HEK293T (cell line): Measurements from ENCODE around the gene IL3.

Source experiments
- CTCF ChIA-PET: fragments of 350-600 bp; formaldehyde crosslinking; extraction: SDS; loops from one replicate; lab custom pipeline; 2021; ENCODE audit warnings: antibody characterized with exemption, inconsistent platforms; lab: Yijun Ruan, JAX
- POLR2A ChIA-PET: fragments of 350-600 bp; formaldehyde crosslinking; extraction: SDS; loops from one replicate; lab custom pipeline; 2020; ENCODE audit warnings: antibody characterized with exemption, inconsistent platforms; lab: Yijun Ruan, JAX
- DNase-seq: peaks from one replicate; pipeline ENCODE4 v3.0.0; 2012; ENCODE audit warnings: mixed read lengths; ENCODE audit errors: extremely low spot score
- ARNT ChIP-seq: fragments of 450-650 bp; IDR thresholded peaks from 2 replicates; pipeline ENCODE4 v1.6.1; 2017; ENCODE audit warnings: mild to moderate bottlenecking
- BHLHE40 ChIP-seq: fragments of 450-650 bp; IDR thresholded peaks from 2 replicates; pipeline ENCODE4 v1.6.1; 2016; ENCODE audit warnings: mild to moderate bottlenecking, moderate library complexity, borderline replicate concordance
- CTBP1 ChIP-seq: fragments of 450-650 bp; IDR thresholded peaks from 2 replicates; pipeline ENCODE4 v1.6.1; 2016; ENCODE audit warnings: borderline replicate concordance
- ELF4 ChIP-seq: fragments of 450-650 bp; IDR thresholded peaks from 2 replicates; pipeline ENCODE4 v1.6.1; 2017; ENCODE audit warnings: antibody characterized with exemption
- FOXA1 ChIP-seq: fragments of 450-650 bp; IDR thresholded peaks from 2 replicates; pipeline ENCODE4 v1.6.1; 2016; ENCODE audit warnings: mild to moderate bottlenecking
- FOXK2 ChIP-seq: fragments of 450-650 bp; IDR thresholded peaks from 2 replicates; pipeline ENCODE4 v1.6.1; 2016; ENCODE audit warnings: mild to moderate bottlenecking
- FOXM1 ChIP-seq: fragments of 450-650 bp; IDR thresholded peaks from 2 replicates; pipeline ENCODE4 v1.6.1; 2017; ENCODE audit warnings: mild to moderate bottlenecking, borderline replicate concordance
- HDGF ChIP-seq: fragments of 450-650 bp; IDR thresholded peaks from 2 replicates; pipeline ENCODE4 v1.6.1; 2017; ENCODE audit warnings: antibody characterized with exemption, borderline replicate concordance
- L3MBTL2 ChIP-seq: fragments of 450-650 bp; conservative IDR thresholded peaks from 2 replicates; pipeline ENCODE4 v1.6.1; 2016; ENCODE audit warnings: mild to moderate bottlenecking
- LEF1 ChIP-seq: fragments of 450-650 bp; IDR thresholded peaks from 2 replicates; pipeline ENCODE4 v1.6.1; 2017; ENCODE audit warnings: mild to moderate bottlenecking, borderline replicate concordance
- NFRKB ChIP-seq: fragments of 450-650 bp; IDR thresholded peaks from 2 replicates; pipeline ENCODE4 v1.6.1; 2016; ENCODE audit warnings: mild to moderate bottlenecking, moderate library complexity
- PKNOX1 ChIP-seq: fragments of 450-650 bp; IDR thresholded peaks from 2 replicates; pipeline ENCODE4 v1.6.1; 2016
- SP1 ChIP-seq: fragments of 450-650 bp; IDR thresholded peaks from 2 replicates; pipeline ENCODE4 v1.6.1; 2017
- SUZ12 ChIP-seq: fragments of 450-650 bp; IDR thresholded peaks from 2 replicates; pipeline ENCODE4 v1.6.1; 2016; ENCODE audit warnings: mild to moderate bottlenecking
- TARDBP ChIP-seq: fragments of 450-650 bp; IDR thresholded peaks from 2 replicates; pipeline ENCODE4 v1.6.1; 2016
- ZNF384 ChIP-seq: fragments of 450-650 bp; IDR thresholded peaks from 2 replicates; pipeline ENCODE4 v1.6.1; 2016

The IL3 gene

GRCh38 chr5:132049559-132049958, 10.9 kb upstream of the IL3 start:
- no peak for TF ChIP-seq SP1
- no peak for TF ChIP-seq SUZ12
- no peak for TF ChIP-seq LEF1
- TF ChIP-seq PKNOX1 = no peak
- no peak for TF ChIP-seq ZNF384
- no peak for TF ChIP-seq L3MBTL2
- no peak for TF ChIP-seq BHLHE40
- TF ChIP-seq FOXA1 = no peak
- TF ChIP-seq TARDBP = no peak
- no peak for TF ChIP-seq FOXM1
- TF ChIP-seq ELF4 = no peak
- TF ChIP-seq FOXK2 = no peak
- TF ChIP-seq NFRKB = no peak
- no peak for TF ChIP-seq HDGF
- no peak for TF ChIP-seq ARNT
- POLR2A ChIA-PET = no interaction called here
- DNase-seq = no peak
- CTCF ChIA-PET = no interaction called here

GRCh38 chr5:132050136-132050535, 10.3 kb upstream of the IL3 start:
- POLR2A ChIA-PET = no interaction called here
- DNase-seq = no peak
- TF ChIP-seq FOXM1 (no peak), SUZ12 (no peak), BHLHE40 (no peak), NFRKB (no peak), SP1 (no peak), PKNOX1 (no peak), FOXA1 (no peak), FOXK2 (no peak), TARDBP (no peak), ELF4 (no peak), HDGF (no peak), ZNF384 (no peak), L3MBTL2 (no peak), ARNT (no peak), CTBP1 (no peak), LEF1 (no peak)
- CTCF ChIA-PET = interaction anchor here (1.1 kb wide), 2 partner anchors 9 to 13 kb away, joined by 3 to 5 read pairs; no protein-coding TSS in a partner anchor

- ChIA-PET CTCF (interaction anchor here (1.1 kb wide), 2 partner anchors 8 to 12 kb away, joined by 3 to 5 read pairs; no protein-coding TSS in a partner anchor), POLR2A (no interaction called here)
- TF ChIP-seq FOXA1 (no peak), ELF4 (no peak), BHLHE40 (no peak), NFRKB (no peak), CTBP1 (no peak), PKNOX1 (no peak), SUZ12 (no peak), FOXK2 (no peak), SP1 (no peak)
- DNase-seq = no peak
Measured at GRCh38 chr5:132050661-132051552, 9.5 kb upstream of the IL3 start.

- no peak for DNase-seq
- no peak for TF ChIP-seq BHLHE40
- no peak for TF ChIP-seq PKNOX1
- no peak for TF ChIP-seq SP1
- POLR2A ChIA-PET = interaction anchor here (1.3 kb wide), 1 partner anchor 29 kb away, joined by 3 read pairs; no protein-coding TSS in a partner anchor
- CTCF ChIA-PET = interaction anchor here (1.1 kb wide), 1 partner anchor 12 kb away, joined by 5 read pairs; no protein-coding TSS in a partner anchor
Measured at GRCh38 chr5:132052520-132052919, 7.9 kb upstream of the IL3 start.

GRCh38 chr5:132053483-132053882, 7.0 kb upstream of the IL3 start:
- TF ChIP-seq PKNOX1 (no peak), SP1 (no peak)
- CTCF ChIA-PET = interaction anchor here (1.1 kb wide), 1 partner anchor 11 kb away, joined by 5 read pairs; no protein-coding TSS in a partner anchor

More at GRCh38 chr5:132053483-132053882, 7.0 kb upstream of the IL3 start:
- POLR2A ChIA-PET = interaction anchor here (1.3 kb wide), 1 partner anchor 30 kb away, joined by 3 read pairs; no protein-coding TSS in a partner anchor
- no peak for DNase-seq
